HG03378 (cell line): ENCODE measurements around the gene LSAMP.
"Not testable (repeated sequence)": the region's sequence is repeated elsewhere in the genome, so short reads cannot be mapped to it uniquely, and the experiment has no call there.

Source experiments
- ATAC-seq: cut with Tn5 transposase; IDR thresholded peaks from one replicate; pipeline ENCODE4 v1.9.1; 2021; ENCODE audit warnings: mild to moderate bottlenecking, moderate library complexity; ENCODE audit not compliant: unreplicated experiment

Gene LSAMP

DNA sequence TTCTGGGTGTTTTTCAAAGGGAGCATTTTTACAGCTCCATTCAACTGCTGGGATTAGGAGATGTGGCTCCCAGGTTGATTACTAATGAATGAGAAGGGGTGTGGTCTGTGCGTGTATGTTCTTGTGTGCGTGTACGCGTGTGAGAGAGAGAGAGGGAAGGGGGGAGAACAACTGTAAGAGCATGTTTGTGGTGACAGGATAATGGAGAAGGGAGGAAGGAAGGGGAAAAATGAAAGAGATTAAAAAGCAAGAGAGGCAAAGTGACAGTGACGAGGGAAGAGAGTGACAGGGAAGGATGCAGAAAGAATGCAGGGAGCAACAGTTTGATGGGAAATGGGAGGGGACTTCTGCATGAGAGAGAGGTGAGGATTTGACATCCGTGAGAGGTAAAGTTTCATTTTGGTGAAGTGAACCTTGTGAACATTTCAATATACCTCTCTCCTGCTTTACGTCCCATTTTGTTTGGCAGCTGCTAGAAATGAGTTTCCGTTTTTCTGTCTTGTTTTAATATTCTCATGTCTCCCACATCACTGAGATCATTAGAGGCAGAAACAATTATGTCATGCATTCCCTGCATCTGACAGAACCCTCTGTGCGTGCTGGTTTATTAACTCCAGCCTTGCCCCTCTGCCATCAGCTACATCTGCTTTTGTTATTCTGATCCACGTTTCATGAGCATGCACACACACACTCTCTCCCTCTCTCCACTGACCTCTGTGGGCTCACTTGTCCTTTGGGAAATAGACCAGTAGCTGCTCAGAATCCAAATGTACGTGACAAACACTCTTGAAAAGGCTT lies 660.3 kb downstream of the LSAMP start:
- no peak for ATAC-seq

DNA sequence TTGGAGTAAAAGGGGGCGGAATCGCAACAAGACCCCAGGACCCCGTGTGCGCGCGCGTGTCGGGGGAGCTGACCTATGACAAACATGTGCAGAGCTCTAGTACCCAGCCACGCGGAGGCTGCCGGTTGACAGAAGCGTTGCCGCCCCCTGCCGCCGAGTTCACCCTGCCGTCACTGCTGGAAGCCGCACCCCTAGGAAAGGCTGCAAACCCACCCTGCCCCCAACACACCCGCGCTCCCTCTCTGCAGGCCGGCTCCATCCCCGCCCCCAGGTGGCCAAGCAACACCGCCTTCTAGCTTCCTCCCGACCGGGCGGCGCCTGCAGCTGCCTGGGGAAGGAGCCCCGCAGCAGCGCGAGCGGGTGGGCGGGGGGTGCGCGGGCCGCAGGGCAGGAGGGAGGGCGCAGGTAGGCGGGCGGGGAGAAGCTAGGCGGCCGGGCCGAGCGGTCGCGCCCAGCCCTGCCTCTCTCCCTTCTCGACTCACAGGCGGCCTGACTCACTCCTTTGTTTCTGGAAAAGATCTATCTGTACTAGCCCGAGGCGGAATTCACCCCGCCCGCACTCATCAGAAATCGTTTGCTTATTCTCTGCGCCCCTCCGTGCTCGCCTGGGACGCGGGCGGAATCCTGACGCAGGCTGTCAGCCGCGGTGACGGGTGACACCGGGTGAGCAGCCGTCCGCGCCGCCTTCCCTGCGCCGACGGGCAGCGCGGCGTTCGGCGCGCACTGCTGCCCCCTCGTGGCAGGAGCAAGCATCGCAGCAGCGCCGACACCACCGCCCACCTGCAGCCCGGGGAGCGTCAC lies 661.1 kb downstream of the LSAMP start:
- peak; percentile 83 for ATAC-seq

DNA sequence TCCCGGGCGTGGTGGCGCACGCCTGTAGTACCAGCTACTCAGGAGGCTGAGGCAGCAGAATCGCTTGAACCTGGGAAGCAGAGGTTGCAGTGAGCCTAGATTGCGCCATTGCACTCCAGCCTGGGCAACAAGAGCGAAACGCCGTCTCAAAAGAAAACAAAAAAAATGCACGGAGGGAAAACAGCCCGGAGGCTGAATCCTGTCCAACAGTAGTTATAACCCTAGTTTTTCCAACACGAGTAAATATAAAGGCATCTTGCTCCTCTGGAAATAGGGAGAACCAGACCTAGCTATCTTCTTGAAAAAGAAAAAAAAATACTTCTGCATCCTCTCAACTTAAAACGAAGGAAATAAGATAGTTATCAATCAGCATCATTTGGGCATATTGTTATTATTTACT lies 661.9 kb downstream of the LSAMP start:
- not testable (repeated sequence) for ATAC-seq

DNA sequence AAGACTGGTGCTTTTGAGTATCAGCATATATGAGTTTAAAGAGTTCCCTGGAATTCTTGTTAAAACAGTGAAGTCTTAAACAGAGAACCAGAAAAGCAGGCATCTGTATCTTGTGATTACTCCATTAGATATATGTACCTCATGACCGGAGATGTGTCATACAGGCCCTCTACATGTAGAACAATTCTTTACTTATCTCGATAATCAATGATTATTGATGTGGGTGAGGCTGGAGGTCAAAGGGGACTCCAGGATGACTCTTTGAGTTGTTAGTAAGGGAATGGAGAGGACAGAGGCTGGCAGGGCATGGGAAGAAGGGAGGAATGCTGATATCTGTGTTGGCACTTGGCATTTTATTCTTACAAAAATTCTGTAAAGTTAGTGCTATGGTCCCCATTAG lies 666.3 kb downstream of the LSAMP start:
- ATAC-seq = no peak

DNA sequence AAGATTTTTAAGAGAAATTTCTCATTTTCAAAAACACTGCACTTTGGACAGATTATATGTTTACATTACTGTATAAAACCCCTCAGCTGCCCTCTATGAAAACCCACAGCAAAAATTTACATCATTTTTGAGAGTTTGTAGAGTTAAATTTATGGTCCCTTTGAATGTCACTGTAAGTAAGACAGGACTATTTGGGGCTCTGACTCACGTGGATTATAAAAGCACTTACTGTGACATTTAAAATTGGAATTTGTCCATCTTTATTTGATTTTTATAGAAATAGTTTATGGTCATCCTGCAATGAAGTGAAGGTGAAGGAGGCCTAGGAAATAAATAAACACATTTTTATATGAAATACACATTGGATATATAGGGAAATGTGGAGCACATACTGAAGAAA lies 672.3 kb downstream of the LSAMP start:
- no peak for ATAC-seq

DNA sequence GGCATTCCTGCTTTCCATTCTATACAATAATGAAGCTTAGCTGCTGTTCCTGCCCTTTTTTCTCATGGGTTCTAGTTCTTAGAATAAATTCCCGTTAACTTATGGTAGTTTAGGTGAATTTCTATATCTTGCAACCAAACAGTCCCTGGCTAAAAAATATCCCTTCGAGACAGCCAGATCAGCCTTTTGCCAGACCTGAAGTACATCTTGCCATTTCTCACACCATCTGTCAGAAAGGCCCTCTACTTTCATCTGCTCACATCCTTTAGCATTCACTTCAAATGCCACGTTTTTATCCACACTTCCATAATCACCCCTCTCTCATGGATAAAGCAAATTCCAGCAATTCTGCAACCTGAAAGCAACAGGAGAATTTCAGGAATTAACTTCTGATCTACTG lies 676.6 kb downstream of the LSAMP start:
- no peak for ATAC-seq

DNA sequence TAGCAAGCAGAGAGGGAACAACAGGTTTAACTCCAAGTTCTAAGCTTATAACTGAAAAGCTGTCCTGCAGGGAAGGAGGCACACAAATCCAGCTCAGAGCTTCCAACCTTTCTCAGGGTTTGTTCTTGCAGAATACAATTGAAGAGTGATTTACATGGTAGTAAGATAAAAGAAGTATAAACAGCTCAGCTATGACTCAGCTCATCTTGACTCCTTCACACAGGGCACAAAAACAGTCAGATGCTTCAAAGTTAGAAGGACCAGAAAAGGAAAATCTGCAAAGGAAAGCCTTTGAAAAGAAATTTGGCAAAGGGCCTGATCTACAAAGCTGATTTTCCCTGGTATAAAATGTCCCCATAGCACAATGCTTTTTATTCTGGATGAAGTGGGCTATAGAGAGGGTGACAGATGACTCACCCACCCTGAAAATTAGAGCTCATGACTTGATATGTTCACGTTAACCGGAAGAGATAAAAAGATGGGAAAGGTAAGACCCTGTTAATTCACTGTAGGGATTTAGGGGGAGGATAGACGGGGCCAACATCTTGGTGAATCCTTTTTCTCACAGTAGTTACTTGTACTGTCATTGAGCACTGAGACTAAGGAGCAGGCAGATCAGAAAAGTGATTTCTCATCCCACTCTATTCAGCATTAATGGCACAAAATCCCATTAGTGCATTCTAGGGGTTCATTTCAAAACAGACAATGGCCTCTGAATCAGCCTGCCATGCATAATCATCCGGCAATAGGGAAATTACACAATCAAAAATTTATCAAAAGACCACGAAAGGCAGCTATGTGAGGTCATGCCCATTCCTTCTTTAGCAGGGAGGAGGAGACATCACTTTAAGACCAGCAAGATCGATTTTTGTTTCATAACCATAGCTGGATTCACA lies 678.5 kb downstream of the LSAMP start:
- ATAC-seq = no peak

DNA sequence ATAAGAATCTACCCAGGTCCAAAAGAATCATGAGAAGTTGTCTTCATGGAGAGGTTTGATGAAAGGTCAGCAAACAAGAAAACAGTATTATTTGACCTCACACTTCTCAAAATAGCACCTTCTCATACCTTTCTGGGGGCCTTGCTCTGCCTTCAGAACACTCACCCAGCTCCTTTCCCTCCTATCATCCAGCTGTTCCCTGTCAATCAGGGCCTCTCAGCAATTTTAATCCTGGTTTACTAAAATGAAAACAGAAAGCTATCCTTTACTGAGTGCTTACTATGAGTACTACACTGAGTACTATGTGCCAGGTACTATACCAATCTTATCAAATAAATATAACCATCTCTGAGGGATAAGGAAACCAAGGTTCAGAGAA lies 683.4 kb downstream of the LSAMP start:
- no peak for ATAC-seq

DNA sequence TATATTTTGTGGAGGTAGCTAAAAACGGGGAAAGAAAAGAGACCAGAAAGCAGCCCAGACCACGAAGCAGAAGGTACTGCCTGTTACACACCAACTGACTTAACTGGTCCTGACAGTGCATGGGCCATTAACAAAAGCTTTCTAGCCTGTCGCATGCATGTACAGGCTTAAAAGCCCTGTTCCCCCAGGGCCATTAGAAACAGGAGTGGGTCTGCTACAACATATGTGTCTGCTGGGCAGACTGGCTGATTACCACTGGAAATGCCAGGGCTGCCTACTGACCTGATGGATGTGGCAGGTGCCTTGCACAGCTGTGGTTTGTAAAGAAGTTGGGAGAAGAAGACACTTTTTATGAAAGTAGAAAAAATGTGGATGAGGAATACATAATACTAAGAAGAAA lies 684.6 kb downstream of the LSAMP start:
- ATAC-seq = no peak

DNA sequence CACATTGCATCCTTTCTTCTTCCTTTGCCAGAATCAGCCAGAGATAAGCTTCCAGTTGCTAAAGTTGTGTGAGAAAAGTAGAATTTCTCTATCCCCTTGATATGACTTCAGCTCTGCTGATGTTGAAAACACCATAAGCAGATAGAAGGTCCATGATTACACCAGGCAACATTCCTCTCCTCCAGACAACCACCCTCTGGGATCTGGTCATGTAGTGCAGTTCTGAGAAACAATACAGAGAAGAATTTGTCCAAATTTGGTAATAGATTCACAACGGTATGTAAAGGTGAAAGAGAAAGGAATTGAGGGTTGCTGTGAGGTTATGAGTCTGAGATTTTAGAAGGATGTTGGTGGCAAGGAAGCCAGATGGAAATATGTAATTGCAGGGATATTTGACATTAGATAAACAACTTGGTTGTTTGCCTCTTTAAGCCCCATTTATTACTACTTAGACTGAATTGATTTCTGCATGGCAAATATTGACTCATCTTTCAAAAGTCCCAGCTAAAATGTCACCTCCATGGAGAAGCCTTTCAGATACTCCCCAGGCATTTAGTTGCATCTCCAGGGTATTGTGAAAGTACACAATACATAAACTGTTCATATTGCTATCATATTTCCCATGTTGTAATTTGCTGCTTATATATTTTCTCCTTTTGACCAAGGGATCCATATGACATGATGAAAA lies 687.1 kb downstream of the LSAMP start:
- no peak for ATAC-seq

DNA sequence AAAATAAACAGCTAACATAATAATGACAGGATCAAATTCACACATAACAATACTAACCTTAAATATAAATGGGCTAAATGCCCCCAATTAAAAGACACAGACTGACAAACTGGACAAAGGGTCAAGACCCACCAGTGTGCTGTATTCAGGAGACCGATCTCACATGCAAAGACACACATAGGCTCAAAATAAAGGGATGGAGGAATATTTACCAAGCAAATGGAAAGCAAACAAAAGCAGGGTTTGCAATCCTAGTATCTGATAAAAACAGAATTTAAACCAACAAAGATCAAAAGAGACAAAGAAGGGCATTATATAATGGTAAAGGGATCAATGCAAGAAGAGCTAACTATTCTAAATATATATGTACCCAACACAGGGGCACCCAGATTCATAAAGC lies 692.3 kb downstream of the LSAMP start:
- not testable (repeated sequence) for ATAC-seq
